Stomach (tissue), 4 donors: ENCODE results near the gene UBA1.

ENCODE experiments used
- CTCF ChIP-seq, 7 experiments: fragments of 450-650 bp in 4 of 7; fragments of 200-600 bp in 3 of 7; sonication (generic) in 3 of 7; IDR thresholded peaks; one replicate each; pipeline ENCODE4 v1.5.1; 2016 to 2019; ENCODE audit warnings: antibody characterized with exemption in 7 of 7, control low read depth in 2 of 7, mild to moderate bottlenecking in 1 of 7
- EP300 ChIP-seq: sonication (generic); formaldehyde crosslinking; IDR thresholded peaks from one replicate; pipeline ENCODE4 v1.6.1; 2017; ENCODE audit warnings: antibody characterized with exemption
- POLR2A ChIP-seq, 4 donors: fragments of 450-650 bp; IDR thresholded peaks; one replicate each; pipeline ENCODE4 v1.6.1; 2016; ENCODE audit warnings: antibody characterized with exemption in 4 of 4, control low read depth in 2 of 4, mild to moderate bottlenecking in 1 of 4, moderate library complexity in 1 of 4
- POLR2AphosphoS5 ChIP-seq, 3 donors: sonication (generic); formaldehyde crosslinking; IDR thresholded peaks; one replicate each; pipeline ENCODE4 v1.6.1; 2016; ENCODE audit warnings: antibody characterized with exemption in 3 of 3

DNA sequence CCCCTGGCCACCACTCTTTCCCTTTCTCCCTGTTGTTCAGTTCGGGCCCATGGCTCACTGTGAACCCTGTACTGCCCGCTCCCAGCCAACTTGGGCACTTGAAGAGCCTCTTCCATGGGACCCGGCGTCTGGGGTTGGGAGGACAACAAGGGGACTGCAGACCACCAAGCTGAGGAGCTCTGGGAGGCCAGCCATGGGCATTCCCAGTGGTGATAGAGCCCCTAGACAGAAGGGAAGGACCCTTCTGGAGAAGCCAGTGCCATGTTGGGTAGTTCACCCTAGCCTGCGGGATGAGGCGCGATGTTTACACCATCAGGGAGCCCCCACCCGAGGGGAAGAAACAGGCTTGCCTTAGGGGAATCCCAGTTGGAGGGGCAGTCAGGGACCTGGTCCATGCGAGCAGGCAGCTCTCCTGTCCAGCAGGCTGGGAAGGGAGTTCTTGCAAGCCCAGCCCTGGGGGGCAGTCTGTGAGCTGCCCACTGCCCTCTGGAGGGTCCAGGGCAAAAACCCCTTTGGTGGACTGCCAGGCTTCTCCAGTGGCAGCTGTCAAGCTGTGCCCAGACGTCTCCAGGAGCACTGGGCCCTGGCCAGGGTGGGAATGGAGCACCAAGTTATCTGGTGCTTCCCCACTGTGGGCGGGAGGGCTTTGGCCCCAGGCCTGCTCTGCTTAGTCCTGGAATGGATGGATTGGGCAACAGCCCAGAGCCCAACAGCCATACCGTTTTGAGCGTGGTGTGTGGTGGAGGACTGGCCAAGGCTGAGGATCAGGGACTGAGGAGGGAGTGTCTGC, 23.7 kb upstream of the UBA1 start:
- no peak for TF ChIP-seq CTCF (IDR thresholded peaks at IDR 0.05)
- TF ChIP-seq POLR2A (IDR thresholded peaks at IDR 0.05), result no peak
- no peak for TF ChIP-seq POLR2AphosphoS5 (IDR thresholded peaks at IDR 0.05)
- no peak for TF ChIP-seq EP300
